Keratinocyte (primary cell): Measurements from ENCODE around the gene ESRP2.

Source experiments
- EZH2 ChIP-seq: IDR thresholded peaks from one replicate; pipeline ENCODE4 v1.6.1; 2012; ENCODE audit warnings: inconsistent platforms, mild to moderate bottlenecking, low read length, moderate library complexity
- TF ChIP-seq, protein P1 (sequence below), 3 experiments: IDR thresholded peaks in 1 of 3; conservative IDR thresholded peaks in 1 of 3; optimal IDR thresholded peaks in 1 of 3; 2 replicates in 2 of 3; 3 replicates in 1 of 3; pipeline versions ENCODE3 to v1.5.1; 2011; ENCODE audit warnings: low read length in 3 of 3, mild to moderate bottlenecking in 3 of 3, moderate library complexity in 2 of 3, control low read depth in 1 of 3, inconsistent platforms in 1 of 3; ENCODE audit not compliant: insufficient read depth in 2 of 3; ENCODE audit errors: extremely low read depth in 1 of 3

- TF ChIP-seq, protein P1, sequence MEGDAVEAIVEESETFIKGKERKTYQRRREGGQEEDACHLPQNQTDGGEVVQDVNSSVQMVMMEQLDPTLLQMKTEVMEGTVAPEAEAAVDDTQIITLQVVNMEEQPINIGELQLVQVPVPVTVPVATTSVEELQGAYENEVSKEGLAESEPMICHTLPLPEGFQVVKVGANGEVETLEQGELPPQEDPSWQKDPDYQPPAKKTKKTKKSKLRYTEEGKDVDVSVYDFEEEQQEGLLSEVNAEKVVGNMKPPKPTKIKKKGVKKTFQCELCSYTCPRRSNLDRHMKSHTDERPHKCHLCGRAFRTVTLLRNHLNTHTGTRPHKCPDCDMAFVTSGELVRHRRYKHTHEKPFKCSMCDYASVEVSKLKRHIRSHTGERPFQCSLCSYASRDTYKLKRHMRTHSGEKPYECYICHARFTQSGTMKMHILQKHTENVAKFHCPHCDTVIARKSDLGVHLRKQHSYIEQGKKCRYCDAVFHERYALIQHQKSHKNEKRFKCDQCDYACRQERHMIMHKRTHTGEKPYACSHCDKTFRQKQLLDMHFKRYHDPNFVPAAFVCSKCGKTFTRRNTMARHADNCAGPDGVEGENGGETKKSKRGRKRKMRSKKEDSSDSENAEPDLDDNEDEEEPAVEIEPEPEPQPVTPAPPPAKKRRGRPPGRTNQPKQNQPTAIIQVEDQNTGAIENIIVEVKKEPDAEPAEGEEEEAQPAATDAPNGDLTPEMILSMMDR (optimal IDR thresholded peaks at IDR 0.05 in 1 of 3, IDR thresholded peaks at IDR 0.05 in 1 of 3, conservative IDR thresholded peaks at IDR 0.05 in 1 of 3; ENCODE audit: extremely low read depth in 1 of 3, insufficient read depth in 2 of 3, low read length in 3 of 3), result no peak
- TF ChIP-seq EZH2, result no peak
Observed at GRCh38 chr16:68226116-68226515, 9.8 kb downstream of the ESRP2 start.
